WERI-Rb-1 (cell line): ENCODE results near the gene GNAZ.

Experiments used
- DNase-seq: peaks from one replicate; pipeline ENCODE4 v3.0.0-alpha.2; 2020
- H3K27ac ChIP-seq: fragments of 250-450 bp; sonication (Bioruptor Pico); 2 replicates; pipeline ENCODE4 v1.5.1; 2020; ENCODE audit warnings: mild to moderate bottlenecking, moderate library complexity
- H3K27me3 ChIP-seq: fragments of 250-450 bp; sonication (Bioruptor Pico); 2 replicates; pipeline ENCODE4 v1.5.1; 2021; ENCODE audit warnings: mild to moderate bottlenecking, low read depth, moderate library complexity; ENCODE audit not compliant: insufficient read depth, severe bottlenecking
- H3K36me3 ChIP-seq: fragments of 250-450 bp; sonication (Bioruptor Pico); 2 replicates; pipeline ENCODE4 v1.5.1; 2020; ENCODE audit warnings: mild to moderate bottlenecking, moderate library complexity
- H3K4me3 ChIP-seq: 2 replicates; pipeline ENCODE4 v1.5.1; 2011; ENCODE audit warnings: low read depth, mild to moderate bottlenecking, control low read depth, low read length
- H3K9me3 ChIP-seq: fragments of 250-450 bp; sonication (Bioruptor Pico); 2 replicates; pipeline ENCODE4 v1.5.1; 2021; ENCODE audit warnings: mild to moderate bottlenecking, moderate library complexity; ENCODE audit not compliant: severe bottlenecking
- TF ChIP-seq, protein P1 (sequence below): IDR thresholded peaks from 2 replicates; pipeline ENCODE4 v1.5.1; 2011; ENCODE audit warnings: low read depth, mild to moderate bottlenecking, control low read depth, inconsistent platforms, low read length

Gene GNAZ

DNA sequence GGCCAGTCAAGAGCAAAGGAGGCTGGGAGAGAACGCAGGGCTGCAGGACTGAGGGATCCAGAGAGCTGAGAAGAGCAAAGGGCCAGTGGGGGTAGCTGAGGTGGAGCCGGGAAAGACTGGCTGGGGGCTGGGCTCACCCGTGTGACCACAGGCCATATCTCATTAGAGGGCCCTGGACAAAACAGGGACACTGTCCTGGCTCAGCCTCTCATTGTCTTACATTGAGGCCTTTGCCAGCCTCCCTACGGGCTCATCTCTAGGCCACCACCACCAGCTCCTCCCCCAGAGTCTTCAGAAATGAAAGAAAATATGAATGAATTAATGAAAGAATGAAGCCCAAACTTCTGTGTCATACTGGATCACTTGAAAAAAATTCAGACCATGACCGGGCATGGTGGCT, 84.1 kb downstream of the GNAZ start:
- H3K9me3 ChIP-seq = no peaks in the 10 kb centered on the region
- H3K27me3 ChIP-seq = no peaks in the 10 kb centered on the region
- no peak for DNase-seq
- TF ChIP-seq, protein P1, sequence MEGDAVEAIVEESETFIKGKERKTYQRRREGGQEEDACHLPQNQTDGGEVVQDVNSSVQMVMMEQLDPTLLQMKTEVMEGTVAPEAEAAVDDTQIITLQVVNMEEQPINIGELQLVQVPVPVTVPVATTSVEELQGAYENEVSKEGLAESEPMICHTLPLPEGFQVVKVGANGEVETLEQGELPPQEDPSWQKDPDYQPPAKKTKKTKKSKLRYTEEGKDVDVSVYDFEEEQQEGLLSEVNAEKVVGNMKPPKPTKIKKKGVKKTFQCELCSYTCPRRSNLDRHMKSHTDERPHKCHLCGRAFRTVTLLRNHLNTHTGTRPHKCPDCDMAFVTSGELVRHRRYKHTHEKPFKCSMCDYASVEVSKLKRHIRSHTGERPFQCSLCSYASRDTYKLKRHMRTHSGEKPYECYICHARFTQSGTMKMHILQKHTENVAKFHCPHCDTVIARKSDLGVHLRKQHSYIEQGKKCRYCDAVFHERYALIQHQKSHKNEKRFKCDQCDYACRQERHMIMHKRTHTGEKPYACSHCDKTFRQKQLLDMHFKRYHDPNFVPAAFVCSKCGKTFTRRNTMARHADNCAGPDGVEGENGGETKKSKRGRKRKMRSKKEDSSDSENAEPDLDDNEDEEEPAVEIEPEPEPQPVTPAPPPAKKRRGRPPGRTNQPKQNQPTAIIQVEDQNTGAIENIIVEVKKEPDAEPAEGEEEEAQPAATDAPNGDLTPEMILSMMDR = no peak
- H3K36me3 ChIP-seq = no peaks in the 10 kb centered on the region
- no peak overlapping the region for H3K27ac ChIP-seq
- no peak overlapping the region for H3K4me3 ChIP-seq

DNA sequence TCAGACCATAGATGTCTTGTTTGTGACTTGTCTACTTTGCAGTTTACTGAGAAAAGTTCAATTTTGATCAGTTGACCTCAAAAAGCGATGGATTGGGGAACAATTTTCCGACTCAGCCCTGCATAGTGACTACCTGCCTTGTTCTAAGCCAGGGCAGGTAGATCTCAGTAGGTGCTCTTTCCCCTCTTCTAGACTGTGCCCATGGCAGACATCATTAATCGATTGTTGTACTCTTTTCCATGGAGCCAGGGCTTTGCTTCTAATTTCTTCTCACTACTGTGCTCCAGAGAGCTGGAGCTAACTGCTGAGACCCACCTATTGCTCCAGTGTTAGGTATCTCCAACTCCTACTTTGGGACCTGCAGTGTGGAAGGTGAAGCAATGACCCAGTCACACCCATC, 84.8 kb downstream of the GNAZ start:
- no peak for DNase-seq
- H3K27ac ChIP-seq = no peak overlapping the region
- TF ChIP-seq, protein P1 = no peak
- no peak overlapping the region for H3K4me3 ChIP-seq
- no peaks in the 10 kb centered on the region for H3K36me3 ChIP-seq
- H3K9me3 ChIP-seq = no peaks in the 10 kb centered on the region
- no peaks in the 10 kb centered on the region for H3K27me3 ChIP-seq

DNA sequence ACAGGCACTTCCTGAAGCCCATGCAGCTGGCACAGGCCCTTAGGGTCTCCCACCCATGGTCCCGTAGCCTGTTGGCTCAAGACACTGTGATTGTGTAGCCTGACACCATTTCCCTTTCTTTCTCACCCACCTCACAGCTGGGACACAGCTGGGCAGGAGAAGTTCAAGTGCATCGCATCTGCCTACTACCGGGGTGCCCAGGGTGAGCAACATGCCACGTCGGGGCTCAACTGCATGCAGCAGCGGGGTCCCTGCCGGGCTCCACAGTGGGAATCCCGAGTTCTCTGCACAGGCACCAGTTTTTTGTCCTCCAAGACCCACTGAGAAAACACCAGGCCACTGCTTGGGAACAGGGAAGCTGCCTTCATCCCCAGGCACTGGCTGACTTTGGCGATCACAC, 85.5 kb downstream of the GNAZ start:
- Histone ChIP-seq H3K27me3 (no peaks in the 10 kb centered on the region), H3K4me3 (no peak overlapping the region), H3K9me3 (no peaks in the 10 kb centered on the region), H3K36me3 (no peaks in the 10 kb centered on the region), H3K27ac (no peak overlapping the region)
- TF ChIP-seq, protein P1 = no peak
- no peak for DNase-seq

DNA sequence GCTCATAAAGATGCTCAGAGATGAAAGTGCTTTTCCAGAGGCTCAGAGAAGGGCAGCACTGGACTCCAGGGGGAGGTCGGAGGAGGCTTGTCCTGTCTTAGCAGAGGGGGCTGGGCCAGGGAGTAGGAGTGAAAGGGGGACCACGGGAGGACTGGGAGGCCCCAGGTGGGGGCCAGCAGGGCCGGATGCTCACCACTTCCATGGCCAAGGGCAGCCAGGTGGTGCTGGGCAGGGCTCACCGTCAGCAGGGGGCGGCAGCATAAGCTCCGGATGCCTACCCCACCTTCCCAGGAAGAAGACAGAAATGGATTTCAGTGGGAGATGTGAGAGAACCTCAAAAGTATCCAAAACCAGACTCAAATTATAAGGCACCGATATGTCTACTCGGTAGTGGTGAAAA, 86.0 kb downstream of the GNAZ start:
- Histone ChIP-seq H3K4me3 (no peak overlapping the region), H3K27ac (no peak overlapping the region), H3K9me3 (no peaks in the 10 kb centered on the region), H3K36me3 (no peaks in the 10 kb centered on the region), H3K27me3 (no peaks in the 10 kb centered on the region)
- peak; percentile 29 for DNase-seq
- TF ChIP-seq, protein P1 = peak; percentile 52

DNA sequence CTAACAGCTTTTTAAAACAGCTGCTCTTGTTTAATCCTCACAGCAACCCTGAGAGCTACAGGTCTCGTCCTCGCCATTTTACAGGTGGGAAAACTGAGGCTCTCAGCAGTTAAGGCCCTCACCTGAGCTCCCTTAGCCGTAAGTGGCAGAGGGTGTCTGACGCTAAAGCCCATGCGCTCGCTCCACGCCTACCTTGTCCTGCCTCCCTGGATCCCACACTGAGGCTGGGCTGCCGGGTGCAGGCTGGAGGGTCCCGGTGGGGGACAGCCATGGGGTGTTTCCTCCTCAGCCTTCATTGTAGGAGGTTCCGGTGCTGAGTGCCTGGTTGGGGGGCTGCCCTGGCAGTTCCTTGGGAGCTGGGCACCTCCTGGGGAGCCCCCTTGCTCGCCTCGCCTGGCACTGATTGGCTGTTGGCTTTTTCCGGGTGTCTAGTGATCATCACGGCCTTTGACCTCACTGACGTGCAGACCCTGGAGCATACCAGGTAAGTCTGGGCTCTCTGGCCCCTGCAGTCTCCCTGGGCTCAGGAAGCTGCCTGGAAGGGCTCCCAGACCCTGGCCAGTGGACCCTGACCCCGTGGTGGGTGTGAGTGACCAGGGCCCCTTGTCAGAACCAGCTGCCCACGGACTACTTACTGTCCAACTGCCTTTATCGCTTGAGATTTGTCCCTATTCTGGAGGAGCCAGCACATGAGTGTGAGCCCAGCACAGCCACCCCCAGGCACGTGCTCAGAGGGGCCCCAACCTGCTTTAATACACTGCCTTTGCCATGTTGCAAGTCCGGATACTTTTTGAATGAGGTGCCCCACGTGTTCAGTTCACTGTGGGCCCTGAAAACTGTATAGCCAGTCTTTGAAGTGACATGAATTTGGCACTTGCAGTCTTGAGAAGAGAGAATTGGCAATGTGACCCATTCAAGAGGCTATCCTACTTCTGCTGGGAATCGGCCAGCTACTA, 87.5 kb downstream of the GNAZ start:
- Histone ChIP-seq H3K9me3 (no peaks in the 10 kb centered on the region), H3K27ac (no peak overlapping the region)

More for the DNA sequence above, 87.5 kb downstream of the GNAZ start:
- Histone ChIP-seq H3K36me3 (no peaks in the 10 kb centered on the region), H3K27me3 (no peaks in the 10 kb centered on the region), H3K4me3 (no peak overlapping the region)
- TF ChIP-seq, protein P1 = no peak
- DNase-seq = no peak
